GM21825 (cell line): ENCODE results near the gene TMEM184B.

Experiments used
- ATAC-seq: cut with Tn5 transposase; IDR thresholded peaks from one replicate; pipeline ENCODE4 v1.9.1; 2021; ENCODE audit warnings: mild to moderate bottlenecking, moderate library complexity; ENCODE audit not compliant: unreplicated experiment

Gene TMEM184B

DNA sequence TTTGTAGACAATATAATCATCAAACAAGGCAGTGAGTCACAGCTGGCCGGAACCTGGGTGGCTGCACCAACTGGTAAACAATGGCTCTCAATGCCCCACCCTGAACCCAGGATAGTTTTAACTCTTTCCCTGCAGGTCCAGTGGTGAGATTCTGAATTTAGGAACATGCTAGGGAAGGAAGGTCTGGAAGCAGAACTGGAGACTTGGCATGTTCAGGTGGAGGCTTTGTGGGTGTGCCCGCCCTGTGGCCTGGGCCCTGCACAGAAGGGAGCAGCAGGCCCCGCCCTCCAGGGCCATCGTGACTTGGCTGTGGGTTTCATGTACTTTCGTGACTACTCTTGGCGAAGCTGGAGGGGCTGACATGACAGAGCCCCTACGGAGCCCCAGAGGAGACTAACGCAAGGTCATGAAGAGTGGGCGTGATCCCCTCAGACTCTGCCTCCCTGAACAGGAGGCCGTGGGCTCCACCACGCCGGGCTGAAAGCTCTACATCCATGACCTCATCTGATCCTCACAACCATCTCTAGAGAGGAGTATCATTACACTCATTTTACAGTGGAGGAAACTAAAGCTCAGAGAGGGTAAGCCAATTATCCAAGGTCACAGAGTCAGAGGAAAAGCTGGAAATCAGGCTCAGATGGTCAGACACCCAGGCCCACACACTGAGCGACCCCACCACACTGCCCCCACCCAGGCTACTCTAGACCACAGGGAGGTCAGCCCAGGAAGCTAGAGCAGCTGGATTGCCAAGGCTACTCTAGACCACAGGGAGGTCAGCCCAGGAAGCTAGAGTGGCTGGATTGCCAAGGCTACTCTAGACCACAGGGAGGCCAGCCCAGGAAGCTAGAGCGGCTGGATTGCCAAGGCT lies 43.7 kb downstream of the TMEM184B start:
- ATAC-seq, result no peak

DNA sequence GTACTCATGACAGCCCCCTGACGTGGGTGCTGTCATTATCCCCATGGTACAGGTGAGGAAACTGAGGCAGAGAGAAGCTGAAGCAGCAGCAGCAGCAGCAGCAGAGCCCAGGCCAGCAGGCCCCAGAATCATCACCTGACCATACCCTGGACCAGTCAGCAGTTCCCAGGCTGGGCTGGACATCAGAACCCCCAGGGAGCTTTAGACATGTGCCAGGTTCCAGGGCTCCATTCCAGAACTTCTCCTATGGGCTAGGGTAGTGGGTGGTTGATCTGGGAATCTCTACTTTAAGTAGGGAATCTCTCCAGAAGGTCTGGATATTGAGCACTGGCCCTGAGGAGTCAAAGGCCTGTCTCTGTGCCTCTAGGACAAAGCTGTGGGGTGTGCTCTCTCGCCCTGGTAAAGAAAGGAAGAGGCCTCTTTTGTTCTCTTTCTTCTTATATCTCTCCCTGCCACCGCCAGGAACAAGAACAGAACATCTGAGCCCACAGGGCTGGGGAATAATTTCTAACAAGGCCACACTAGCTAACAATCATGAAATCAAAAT lies 44.4 kb downstream of the TMEM184B start:
- ATAC-seq, result no peak

DNA sequence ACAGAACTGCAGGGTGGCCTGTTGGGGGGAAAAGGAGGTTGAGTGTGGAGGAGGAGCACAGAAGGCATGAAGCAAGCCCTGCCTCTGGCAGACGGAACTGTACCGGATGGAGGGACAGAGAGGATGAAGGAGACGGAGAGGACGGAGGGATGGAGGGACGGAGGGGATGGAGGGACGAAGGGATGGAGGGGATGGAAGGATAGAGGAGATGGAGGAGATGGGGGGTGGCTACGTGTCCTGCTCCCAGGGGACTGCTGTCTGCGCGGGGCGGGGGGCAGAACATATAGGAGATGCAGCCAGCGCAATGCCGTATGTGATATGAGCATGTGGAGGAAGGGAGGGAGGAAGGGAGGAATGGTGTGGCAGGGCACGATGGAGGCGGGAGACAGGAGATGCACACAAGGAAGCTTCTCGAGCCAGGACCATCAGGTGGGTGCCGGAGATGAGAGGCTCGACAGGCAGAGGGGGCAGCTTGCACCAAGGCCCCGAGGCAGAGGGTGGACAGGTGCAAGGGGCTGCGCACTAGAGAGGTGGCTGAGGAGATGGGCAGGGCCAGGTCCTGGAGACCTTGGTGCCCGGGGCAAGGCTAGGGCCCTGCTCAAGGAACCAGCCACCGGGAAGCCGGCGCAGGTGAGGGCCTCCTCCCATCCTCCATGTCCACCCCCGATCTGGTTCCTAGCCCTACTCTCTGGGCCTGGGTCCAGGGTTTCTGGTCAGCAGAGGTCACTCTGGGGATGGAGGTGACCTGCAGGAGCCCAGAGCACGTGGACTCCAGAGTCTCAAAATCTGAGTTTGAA lies 45.8 kb downstream of the TMEM184B start:
- ATAC-seq, result no peak

DNA sequence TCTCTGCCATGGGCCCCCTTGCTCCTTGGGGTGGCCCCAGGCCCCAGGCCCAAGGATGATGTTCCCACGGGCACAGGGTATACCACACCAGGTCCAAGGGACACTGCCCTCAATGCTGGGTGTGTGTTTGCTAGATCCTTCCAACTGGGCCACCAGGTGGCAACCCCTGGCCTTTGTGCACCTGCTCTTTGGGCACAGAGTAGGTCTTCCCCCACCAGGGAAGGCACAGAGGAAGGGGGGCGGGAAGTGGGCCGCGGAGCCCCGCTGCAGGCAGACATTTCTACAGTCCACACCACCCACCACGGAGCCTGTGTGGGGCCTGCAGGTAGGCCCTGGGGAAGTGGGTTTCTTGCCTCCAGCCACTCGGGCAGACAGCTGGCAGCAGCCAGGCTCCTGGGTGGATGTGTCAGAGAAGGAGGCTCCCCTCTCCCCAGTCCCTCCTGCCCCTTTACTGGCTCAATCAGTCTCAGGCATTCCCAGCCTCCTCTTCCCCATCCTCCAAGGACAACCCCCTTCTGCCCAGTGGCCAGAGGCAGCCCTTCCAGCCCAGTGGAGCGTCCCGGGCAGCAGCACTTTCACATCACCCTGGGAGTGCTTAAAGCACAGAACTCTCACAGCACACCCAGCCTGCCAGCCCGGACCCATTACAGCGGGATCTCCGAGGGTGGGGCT lies 49.4 kb downstream of the TMEM184B start:
- ATAC-seq, result no peak

DNA sequence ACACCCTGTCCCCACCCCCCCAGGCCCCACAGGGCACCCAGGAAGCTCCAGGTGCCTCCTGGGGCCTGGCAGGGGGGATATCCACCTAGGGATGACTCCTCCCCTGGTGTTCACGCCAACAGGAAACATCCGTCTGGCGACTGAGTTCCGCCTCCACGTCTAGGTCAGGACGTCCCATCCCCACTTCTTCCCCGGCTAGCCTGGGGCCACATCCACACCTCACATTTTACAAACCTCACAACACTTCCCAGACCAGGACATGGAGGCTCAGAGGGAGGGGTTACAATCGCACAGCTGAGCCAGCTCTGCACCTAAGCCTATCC lies 50.1 kb downstream of the TMEM184B start:
- no peak for ATAC-seq

DNA sequence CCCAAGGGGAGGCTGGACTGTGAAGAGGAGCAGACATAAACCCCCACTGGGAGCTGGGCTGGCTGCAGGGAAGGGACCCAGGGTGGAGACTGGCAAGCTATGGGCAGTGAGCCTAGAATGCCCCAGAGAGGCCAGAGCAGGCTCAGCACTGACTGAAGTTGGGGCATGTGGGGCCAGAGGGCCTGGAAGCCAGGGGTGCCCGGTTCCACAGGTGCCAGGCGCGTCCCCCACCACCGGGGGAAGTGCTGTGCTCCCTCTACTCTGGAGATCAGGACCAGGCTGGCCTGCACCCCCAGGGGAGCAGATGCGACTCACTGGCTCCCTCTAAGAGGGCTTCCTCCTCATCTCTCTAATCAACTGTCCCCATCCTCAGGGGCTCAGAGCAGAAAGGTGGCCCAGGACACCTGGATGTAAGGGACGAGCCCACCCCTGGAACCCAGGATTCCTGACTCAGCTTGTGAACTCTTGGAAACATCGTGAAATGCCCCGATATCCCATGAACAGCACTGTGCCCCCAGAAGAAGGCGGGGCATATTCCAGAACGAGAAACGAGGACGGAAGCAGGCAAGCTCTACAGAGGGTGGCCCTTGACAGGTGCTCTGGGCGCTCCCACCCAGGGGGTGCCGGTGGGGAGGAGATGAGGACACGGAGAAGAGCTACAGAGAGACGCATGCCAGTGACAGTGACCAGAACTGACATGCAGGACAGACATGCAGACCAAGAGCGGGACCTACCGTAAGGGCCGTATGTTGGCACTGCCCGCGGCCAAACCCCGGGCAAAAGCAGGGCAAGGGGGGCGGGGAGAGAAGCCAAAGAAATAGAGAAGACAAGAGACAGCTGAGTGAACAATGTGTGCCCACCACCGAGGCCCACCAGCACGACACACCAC lies 50.7 kb downstream of the TMEM184B start:
- no peak for ATAC-seq

DNA sequence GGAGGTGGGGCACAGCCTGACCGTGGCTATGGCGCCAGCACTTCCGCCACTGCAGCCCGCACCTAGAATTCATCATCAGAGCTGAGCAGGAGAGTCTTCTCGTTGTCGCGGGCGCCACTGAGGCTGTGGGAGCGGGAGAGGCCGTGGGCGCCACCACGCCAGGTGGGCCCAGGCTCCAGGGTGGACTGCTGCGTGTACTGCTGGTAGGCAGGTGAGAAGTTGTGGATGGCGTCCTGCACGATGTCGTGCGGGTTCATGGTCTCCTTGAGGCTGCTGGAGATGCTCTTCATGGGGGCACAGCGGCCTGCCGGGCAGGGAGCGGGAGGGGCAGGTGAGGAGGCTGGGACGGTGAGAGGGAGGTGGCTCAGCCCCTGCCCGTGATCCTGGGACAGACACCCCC lies 51.4 kb downstream of the TMEM184B start:
- no peak for ATAC-seq

DNA sequence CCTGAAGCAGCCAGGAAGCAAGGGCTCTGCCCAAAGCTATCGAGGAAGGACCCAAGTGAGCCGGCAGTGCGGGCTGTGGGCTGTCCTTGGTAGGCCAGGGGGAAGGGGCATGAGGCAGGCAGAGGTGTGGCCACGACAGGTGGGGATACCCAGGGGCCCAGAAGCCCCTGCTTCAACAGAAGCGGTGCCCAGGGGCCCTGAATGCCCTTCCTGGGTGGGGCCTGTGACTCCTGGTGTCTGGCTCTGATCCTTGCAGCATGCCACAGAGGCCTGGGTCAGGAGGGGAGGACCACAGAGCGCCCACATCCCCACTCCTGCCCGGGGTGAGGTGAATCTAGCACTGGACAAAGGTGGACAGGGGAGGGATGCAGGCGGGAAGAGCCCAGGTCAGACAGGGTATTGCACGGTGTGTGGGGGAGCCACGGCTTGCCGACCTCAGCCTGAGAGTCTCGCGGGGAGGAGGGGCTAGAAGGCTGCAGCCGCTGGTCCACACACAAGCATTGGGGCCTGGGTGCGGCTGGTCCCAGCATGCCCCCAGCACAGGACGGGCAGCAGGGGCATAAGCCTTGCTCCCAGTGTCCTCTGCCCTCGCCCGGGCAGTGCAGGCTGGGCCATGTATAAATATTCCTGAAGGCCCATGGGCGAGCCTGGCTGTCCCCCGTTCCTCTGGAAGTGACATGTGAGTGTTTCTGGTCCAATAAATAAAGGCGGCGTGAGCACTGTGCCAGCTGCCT lies 52.0 kb downstream of the TMEM184B start:
- no peak for ATAC-seq

DNA sequence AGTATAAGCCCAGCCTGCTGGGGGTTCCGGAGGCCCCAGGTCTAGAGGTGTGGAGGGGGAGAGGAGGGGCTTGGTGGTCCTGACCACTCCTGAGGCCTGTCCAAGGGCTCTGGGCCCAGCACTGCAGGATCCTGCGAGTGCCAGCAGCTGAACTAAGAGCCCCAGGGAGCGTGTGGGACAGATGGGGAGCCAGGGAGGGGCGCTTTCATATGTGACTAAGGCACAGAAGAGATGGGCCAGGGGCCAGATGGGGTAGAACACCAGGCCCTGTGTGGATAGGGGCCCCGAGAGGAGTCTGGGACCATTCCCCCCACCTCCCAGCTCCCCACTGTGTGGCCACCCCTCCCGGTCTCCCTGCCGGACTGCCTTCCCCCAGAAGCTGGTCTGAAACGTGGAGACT lies 52.6 kb downstream of the TMEM184B start:
- ATAC-seq, result no peak

DNA sequence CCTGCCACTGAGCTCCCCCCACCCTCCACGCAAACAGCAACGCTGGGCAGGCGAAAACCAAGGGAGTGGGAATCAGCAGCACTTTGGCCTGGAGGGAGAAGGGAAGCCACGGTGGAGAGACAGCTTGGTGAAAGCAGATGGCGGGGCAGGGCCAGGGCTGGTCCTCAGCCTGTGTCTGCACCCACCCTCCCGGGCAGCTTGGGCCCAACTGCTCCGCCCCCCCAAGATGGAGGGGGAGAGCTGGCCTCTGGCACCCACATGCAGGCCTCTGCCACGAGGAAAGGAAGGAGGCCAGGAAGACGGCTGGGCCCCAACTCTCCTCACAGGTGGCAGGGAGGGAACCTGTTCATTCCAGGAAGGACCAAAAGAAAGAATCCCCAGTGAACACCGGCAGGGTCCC lies 53.2 kb downstream of the TMEM184B start:
- no peak for ATAC-seq

DNA sequence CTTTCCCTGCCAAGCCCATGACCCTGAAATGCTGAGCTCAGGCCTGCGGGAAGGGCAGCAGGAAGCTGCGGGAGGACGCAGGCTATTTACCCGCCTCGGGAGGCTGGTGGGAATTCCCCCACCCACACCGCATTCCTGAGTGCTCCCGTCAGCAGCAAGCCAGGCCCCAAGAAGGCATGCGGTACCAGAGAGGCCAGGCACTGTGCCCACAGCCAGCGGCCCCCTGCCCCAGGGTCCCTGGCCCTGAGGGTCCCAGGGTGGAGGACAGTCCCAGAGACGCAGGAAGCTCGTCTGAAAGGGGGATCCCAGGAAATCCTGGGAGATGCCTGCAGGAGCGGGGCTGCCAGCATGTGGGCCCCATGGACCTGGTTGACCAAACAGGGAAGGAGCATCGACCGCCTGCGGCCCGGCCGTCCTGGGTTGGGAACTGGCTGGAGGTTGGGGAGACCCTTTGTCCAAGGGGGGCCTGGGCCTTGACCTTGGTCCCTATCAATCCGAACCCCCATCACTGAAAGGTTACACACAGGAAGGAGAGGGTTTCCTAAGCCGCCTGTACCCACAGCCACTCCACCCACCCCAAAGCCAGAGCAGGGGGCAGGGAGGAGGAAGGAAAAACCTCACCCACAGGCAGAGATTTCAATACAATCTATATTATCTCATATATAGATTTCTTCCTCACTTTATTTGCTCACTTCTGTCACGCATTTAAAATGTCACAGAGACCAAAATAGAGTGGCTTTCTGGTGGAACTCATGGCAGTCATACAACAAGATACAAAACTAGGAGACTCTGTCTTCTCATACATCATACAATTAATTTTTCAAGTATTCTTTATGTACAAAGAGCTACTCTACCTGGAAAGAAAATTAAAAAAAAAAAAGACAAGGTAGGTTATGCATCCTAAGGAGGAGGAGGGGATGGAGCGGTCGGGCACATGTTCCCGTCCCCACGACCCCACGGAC lies 53.9 kb downstream of the TMEM184B start:
- no peak for ATAC-seq

DNA sequence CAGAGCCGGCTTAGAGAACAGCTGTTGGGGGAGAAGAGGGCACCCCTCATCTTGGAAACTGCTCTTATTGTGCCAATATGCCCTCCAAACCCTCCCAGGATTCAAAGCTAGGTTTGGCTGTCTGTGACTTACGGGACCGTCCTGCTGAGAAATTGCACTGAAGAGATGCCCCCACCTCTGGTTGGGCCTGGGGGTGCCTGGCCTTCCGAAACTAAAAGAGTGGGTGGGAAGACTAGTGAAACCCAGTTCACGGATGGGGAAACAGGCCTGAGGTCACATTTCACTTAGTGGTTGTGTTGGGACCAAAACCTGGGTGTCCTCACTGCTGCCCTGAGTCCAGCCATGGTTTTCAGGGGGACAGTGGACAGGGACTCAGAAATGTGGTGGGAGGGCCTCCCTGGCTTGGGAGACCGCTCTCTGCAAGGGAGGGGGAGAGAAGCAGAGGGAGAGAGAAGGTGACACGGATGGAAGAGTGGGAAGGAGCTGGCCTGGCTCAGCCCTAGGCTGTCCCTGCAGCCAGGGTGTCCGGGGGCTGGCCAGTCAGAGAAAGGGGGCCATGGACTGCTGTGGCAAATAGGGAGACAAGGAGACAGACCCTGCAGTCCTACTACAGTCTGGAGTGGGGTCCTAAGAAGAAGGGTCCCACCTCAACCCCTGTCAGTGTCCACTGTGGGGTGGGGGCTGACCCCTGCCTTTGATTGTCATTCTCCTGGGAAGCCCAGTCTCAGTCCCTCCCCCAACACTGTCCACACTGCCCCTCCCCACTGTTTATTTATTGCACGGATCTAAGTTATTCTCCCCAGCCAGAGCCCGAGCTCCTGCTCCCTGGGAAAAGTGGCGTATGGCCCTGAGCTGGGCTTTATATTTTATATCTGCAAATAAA lies 57.4 kb downstream of the TMEM184B start:
- no peak for ATAC-seq

DNA sequence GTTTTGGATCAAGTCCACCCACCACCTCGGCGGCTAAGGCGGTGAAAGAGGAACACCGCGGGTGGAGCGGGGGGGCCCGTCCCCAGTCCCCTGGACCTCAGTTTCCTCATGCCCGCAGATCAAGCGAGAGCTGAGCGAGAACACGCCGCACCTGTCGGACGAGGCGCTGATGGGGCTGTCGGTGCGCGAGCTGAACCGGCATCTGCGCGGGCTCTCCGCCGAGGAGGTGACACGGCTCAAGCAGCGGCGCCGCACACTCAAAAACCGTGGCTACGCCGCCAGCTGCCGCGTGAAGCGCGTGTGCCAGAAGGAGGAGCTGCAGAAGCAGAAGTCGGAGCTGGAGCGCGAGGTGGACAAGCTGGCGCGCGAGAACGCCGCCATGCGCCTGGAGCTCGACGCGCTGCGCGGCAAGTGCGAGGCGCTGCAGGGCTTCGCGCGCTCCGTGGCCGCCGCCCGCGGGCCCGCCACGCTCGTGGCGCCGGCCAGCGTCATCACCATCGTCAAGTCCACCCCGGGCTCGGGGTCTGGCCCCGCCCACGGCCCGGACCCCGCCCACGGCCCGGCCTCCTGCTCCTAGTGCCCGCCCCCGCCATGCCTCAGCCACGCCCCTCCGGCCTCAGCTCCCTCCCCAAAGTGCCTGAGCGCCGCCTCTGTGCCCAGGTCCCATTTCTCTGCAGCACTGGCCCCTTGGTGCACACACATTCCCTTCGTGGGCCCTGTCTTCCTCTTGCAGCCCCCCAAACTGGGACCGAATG lies 58.3 kb downstream of the TMEM184B start:
- ATAC-seq, result no peak

DNA sequence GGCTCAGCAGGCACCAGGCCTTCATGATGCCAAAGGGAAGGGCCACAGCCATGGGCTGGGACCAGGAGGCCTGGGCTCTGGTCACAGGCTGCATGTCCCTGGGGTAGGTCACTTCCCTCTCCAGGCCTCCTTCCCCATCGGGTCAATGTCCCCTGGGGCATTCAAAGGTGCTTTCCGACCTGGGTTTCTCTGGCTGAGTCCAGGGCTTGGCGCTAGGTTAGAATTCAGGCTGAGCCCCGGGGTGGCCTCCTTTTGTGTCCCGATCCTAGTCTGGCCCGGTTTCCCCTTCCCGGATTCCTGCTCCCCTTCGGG lies 58.9 kb downstream of the TMEM184B start:
- ATAC-seq, result no peak

DNA sequence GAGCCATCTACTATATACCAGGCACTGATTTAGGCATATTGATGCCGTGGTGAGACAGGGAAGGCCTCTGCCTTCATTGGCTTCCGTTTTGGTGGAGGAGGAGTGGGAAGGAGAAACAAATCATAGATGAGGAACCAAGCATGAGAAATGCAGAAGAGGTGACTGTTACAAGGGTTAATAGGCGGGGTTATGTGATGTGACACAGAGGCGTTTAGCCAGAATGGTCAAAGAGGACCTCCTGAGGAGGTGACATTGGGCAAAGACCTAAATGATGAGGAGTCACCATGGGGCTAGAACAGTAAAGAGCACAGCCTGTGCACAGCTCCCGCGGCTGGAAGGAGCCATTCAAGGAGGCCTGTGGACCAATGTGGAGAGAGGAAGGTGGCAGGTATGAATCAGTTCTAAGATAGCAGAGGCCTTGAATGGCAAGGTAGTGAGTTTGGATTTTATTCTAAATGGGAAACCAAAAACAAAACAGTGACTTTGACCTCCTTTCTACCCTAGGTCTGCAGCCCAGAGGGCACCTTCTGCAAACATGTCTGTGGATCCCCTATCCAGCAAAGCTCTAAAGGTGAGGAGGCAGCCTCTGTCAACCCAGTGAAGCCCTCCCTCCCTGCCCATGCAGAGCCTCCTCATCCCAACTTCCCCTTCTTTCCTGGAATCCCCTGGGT lies 59.4 kb downstream of the TMEM184B start:
- ATAC-seq, result no peak

DNA sequence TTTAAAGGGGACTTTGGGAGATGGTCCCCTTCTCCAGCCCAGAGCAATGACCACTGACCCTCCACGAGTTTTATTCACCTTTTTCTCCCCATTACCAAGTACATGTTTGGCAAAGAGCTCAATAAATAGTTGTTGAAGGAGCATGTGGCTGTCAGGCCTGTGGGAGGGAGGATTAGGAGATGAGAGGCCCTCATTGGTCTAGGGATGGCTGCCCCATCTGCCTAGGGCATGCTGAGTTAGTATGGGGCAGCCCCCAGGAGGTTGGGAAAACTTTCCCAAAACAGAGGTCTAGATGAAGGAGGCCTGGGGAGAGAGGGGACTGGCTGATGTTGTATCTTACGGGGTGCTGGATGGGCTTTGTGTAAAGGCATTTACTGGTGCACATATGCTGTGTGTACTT lies 60.4 kb downstream of the TMEM184B start:
- ATAC-seq, result no peak

DNA sequence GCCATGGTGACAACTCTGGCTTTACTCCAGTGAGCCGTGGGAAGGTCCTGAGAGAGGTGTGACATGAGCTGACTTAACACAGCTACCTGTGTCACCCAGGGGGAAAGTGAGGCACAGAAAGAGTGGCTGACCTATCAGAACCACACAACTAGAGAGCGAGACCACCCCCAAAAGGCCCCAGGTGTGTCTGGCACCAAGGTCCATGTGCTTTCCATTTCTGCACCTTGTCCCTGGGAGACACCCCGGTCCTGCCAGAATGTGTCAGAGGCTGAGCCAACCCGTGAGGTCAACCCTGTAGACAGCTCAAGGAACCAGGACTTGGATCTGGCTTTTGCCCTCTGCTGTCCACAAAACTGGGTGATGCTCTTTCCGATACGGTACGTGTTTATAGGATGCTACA lies 61.3 kb downstream of the TMEM184B start:
- ATAC-seq, result no peak
